Activated effector memory CD4-positive, alpha-beta T cell treated with Interleukin-2 at 50 U/mL for 16 hours (primary cell): ENCODE measurements around the gene SLC46A2.

ENCODE experiments used
- DNase-seq: peaks from one replicate; pipeline ENCODE4 v3.0.0-alpha.2; 2020

The SLC46A2 gene

GRCh38 chr9:112885324-112885723 lies 5.4 kb downstream of the SLC46A2 start:
- no peak for DNase-seq

- no peak for DNase-seq
Observed at GRCh38 chr9:112884721-112885120, 6.0 kb downstream of the SLC46A2 start.

GRCh38 chr9:112884101-112884500 lies 6.6 kb downstream of the SLC46A2 start:
- no peak for DNase-seq

- no peak for DNase-seq
Observed at GRCh38 chr9:112881331-112881730, 9.3 kb downstream of the SLC46A2 start.

- DNase-seq, result no peak
Observed at GRCh38 chr9:112880650-112881049, 10.0 kb downstream of the SLC46A2 start.

- DNase-seq, result no peak
Observed at GRCh38 chr9:112878752-112879151, 11.9 kb downstream of the SLC46A2 start.

- DNase-seq, result no peak
Observed at GRCh38 chr9:112873773-112874405, 16.8 kb downstream of the SLC46A2 start.

- no peak for DNase-seq
Observed at GRCh38 chr9:112872019-112872418, 18.7 kb downstream of the SLC46A2 start.

- no peak for DNase-seq
Observed at GRCh38 chr9:112870556-112870955, 20.1 kb downstream of the SLC46A2 start.

- no peak for DNase-seq
Observed at GRCh38 chr9:112869917-112870316, 20.8 kb downstream of the SLC46A2 start.

GRCh38 chr9:112869041-112869529 lies 21.6 kb downstream of the SLC46A2 start:
- DNase-seq, result no peak

- no peak for DNase-seq
Observed at GRCh38 chr9:112868461-112868860, 22.2 kb downstream of the SLC46A2 start.

GRCh38 chr9:112867275-112867991 lies 23.2 kb downstream of the SLC46A2 start:
- no peak for DNase-seq

- DNase-seq, result no peak
Observed at GRCh38 chr9:112866662-112867274, 23.9 kb downstream of the SLC46A2 start.

GRCh38 chr9:112864982-112865381 lies 25.7 kb downstream of the SLC46A2 start:
- no peak for DNase-seq

GRCh38 chr9:112864403-112864802 lies 26.3 kb downstream of the SLC46A2 start:
- no peak for DNase-seq

GRCh38 chr9:112863746-112864145 lies 26.9 kb downstream of the SLC46A2 start:
- DNase-seq, result no peak

GRCh38 chr9:112863214-112863613 lies 27.5 kb downstream of the SLC46A2 start:
- no peak for DNase-seq

GRCh38 chr9:112861638-112862555 lies 28.8 kb downstream of the SLC46A2 start:
- DNase-seq, result no peak

GRCh38 chr9:112861155-112861554 lies 29.5 kb downstream of the SLC46A2 start:
- DNase-seq, result no peak

GRCh38 chr9:112860451-112860850 lies 30.2 kb downstream of the SLC46A2 start:
- no peak for DNase-seq

GRCh38 chr9:112858625-112859147 lies 32.0 kb downstream of the SLC46A2 start:
- DNase-seq, result no peak

GRCh38 chr9:112858005-112858404 lies 32.7 kb downstream of the SLC46A2 start:
- no peak for DNase-seq
